Neuron (in vitro differentiated cells): ENCODE data around the gene KCTD6.

Source experiments
- H2AFZ ChIP-seq: one replicate; pipeline ENCODE4 v1.6.1; 2013; ENCODE audit warnings: low read depth, mild to moderate bottlenecking, inconsistent platforms, low read length, moderate library complexity
- H3K27me3 ChIP-seq: one replicate; pipeline ENCODE4 v1.6.1; 2013; ENCODE audit warnings: low read length; ENCODE audit not compliant: insufficient read depth
- H3K36me3 ChIP-seq: one replicate; pipeline ENCODE4 v1.6.1; 2013; ENCODE audit warnings: low read length; ENCODE audit not compliant: insufficient read depth
- H3K4me1 ChIP-seq: one replicate; pipeline ENCODE4 v1.6.1; 2013; ENCODE audit warnings: low read length; ENCODE audit not compliant: insufficient read depth
- H3K4me3 ChIP-seq: 2 replicates; pipeline ENCODE4 v1.5.1; 2013; ENCODE audit warnings: mild to moderate bottlenecking, low read length, moderate library complexity
- H3K9me3 ChIP-seq: one replicate; pipeline ENCODE4 v1.6.1; 2013; ENCODE audit warnings: low read length

The KCTD6 gene

GRCh38 chr3:58491506-58492402 lies at the start of gene KCTD6:
Gene KCTD6 (plus strand): TSS chr3:58492096. CDS start chr3:58498756, 6,660 bp downstream.
- H3K4me3 ChIP-seq = peak within 1 kb of the TSS; percentile 94
- peak within 1 kb of the TSS; percentile 74 for H2AFZ ChIP-seq
- no peaks in the 10 kb centered on the region for H3K36me3 ChIP-seq
- H3K9me3 ChIP-seq = no peaks in the 10 kb centered on the region
- H3K4me1 ChIP-seq = peaks cover 41% of the 10 kb centered on the region
- no peaks in the 10 kb centered on the region for H3K27me3 ChIP-seq

- H3K9me3 ChIP-seq = peaks cover 1% of the 10 kb centered on the region
- no peak overlapping the region for H3K4me3 ChIP-seq
- H2AFZ ChIP-seq = no peak overlapping the region
- no peaks in the 10 kb centered on the region for H3K36me3 ChIP-seq
- no peaks in the 10 kb centered on the region for H3K27me3 ChIP-seq
- H3K4me1 ChIP-seq = peaks cover 9% of the 10 kb centered on the region
Measured at GRCh38 chr3:58452176-58452575, 39.7 kb upstream of the KCTD6 start.

- H3K9me3 ChIP-seq = no peaks in the 10 kb centered on the region
- no peaks in the 10 kb centered on the region for H3K36me3 ChIP-seq
- no peaks in the 10 kb centered on the region for H3K27me3 ChIP-seq
- H3K4me3 ChIP-seq = no peak overlapping the region
- no peak overlapping the region for H2AFZ ChIP-seq
- H3K4me1 ChIP-seq = peaks cover 3% of the 10 kb centered on the region
Measured at GRCh38 chr3:58459160-58459559, 32.7 kb upstream of the KCTD6 start.

- H3K36me3 ChIP-seq = no peaks in the 10 kb centered on the region
- no peak overlapping the region for H2AFZ ChIP-seq
- no peaks in the 10 kb centered on the region for H3K27me3 ChIP-seq
- no peak overlapping the region for H3K4me3 ChIP-seq
- H3K4me1 ChIP-seq = peaks cover 3% of the 10 kb centered on the region
- H3K9me3 ChIP-seq = no peaks in the 10 kb centered on the region
Measured at GRCh38 chr3:58462829-58463180, 29.1 kb upstream of the KCTD6 start.

GRCh38 chr3:58463181-58463941 lies 28.5 kb upstream of the KCTD6 start:
- Histone ChIP-seq H3K4me1 (peaks cover 3% of the 10 kb centered on the region), H3K36me3 (no peaks in the 10 kb centered on the region), H2AFZ (no peak overlapping the region), H3K4me3 (no peak overlapping the region), H3K9me3 (no peaks in the 10 kb centered on the region), H3K27me3 (no peaks in the 10 kb centered on the region)

GRCh38 chr3:58463942-58464271 lies 28.0 kb upstream of the KCTD6 start:
- H3K36me3 ChIP-seq = no peaks in the 10 kb centered on the region
- no peaks in the 10 kb centered on the region for H3K27me3 ChIP-seq
- H3K4me3 ChIP-seq = no peak overlapping the region
- peaks cover 3% of the 10 kb centered on the region for H3K4me1 ChIP-seq
- H3K9me3 ChIP-seq = no peaks in the 10 kb centered on the region
- no peak overlapping the region for H2AFZ ChIP-seq

GRCh38 chr3:58464866-58465265 lies 27.0 kb upstream of the KCTD6 start:
- Histone ChIP-seq H3K4me1 (peaks cover 3% of the 10 kb centered on the region), H3K4me3 (no peak overlapping the region), H3K36me3 (no peaks in the 10 kb centered on the region), H3K9me3 (no peaks in the 10 kb centered on the region), H2AFZ (no peak overlapping the region), H3K27me3 (no peaks in the 10 kb centered on the region)

GRCh38 chr3:58466899-58467563 lies 24.9 kb upstream of the KCTD6 start:
- peaks cover 17% of the 10 kb centered on the region for H3K4me1 ChIP-seq
- H3K36me3 ChIP-seq = no peaks in the 10 kb centered on the region
- no peak overlapping the region for H3K4me3 ChIP-seq
- H3K27me3 ChIP-seq = no peaks in the 10 kb centered on the region
- no peak overlapping the region for H2AFZ ChIP-seq
- H3K9me3 ChIP-seq = no peaks in the 10 kb centered on the region

GRCh38 chr3:58469096-58469495 lies 22.8 kb upstream of the KCTD6 start:
- Histone ChIP-seq H3K27me3 (no peaks in the 10 kb centered on the region), H2AFZ (no peak overlapping the region), H3K4me3 (no peak overlapping the region), H3K9me3 (no peaks in the 10 kb centered on the region), H3K4me1 (peaks cover 14% of the 10 kb centered on the region), H3K36me3 (no peaks in the 10 kb centered on the region)

GRCh38 chr3:58470363-58471024 lies 21.4 kb upstream of the KCTD6 start:
- Histone ChIP-seq H3K27me3 (no peaks in the 10 kb centered on the region), H3K9me3 (no peaks in the 10 kb centered on the region), H3K4me1 (peaks cover 14% of the 10 kb centered on the region), H3K4me3 (no peak overlapping the region), H3K36me3 (no peaks in the 10 kb centered on the region), H2AFZ (peak overlapping the region; percentile 66)

- H3K27me3 ChIP-seq = no peaks in the 10 kb centered on the region
- peak overlapping the region; percentile 66 for H2AFZ ChIP-seq
- no peaks in the 10 kb centered on the region for H3K9me3 ChIP-seq
- no peaks in the 10 kb centered on the region for H3K36me3 ChIP-seq
- H3K4me1 ChIP-seq = peaks cover 14% of the 10 kb centered on the region
- H3K4me3 ChIP-seq = no peak overlapping the region
Measured at GRCh38 chr3:58471025-58471887, 20.6 kb upstream of the KCTD6 start.

- Histone ChIP-seq H3K36me3 (no peaks in the 10 kb centered on the region), H3K4me3 (no peak overlapping the region), H3K27me3 (no peaks in the 10 kb centered on the region), H3K9me3 (no peaks in the 10 kb centered on the region), H3K4me1 (peaks cover 14% of the 10 kb centered on the region), H2AFZ (no peak overlapping the region)
Measured at GRCh38 chr3:58473275-58473674, 18.6 kb upstream of the KCTD6 start.
